ENCODE data around the gene SFSWAP. TPM values are rescaled to one million over a fixed set of nuclear protein-coding genes. Genes with fewer than 3 reads are reported as not detected.
"Not testable (repeated sequence)": the region's sequence is repeated elsewhere in the genome, so short reads cannot be mapped to it uniquely, and the experiment has no call there.

SFSWAP gene
- total and polyA plus RNA-seq, 3 donors from 2014 or later = 37.7 to 68.4 (median 62.4) TPM

DNA sequence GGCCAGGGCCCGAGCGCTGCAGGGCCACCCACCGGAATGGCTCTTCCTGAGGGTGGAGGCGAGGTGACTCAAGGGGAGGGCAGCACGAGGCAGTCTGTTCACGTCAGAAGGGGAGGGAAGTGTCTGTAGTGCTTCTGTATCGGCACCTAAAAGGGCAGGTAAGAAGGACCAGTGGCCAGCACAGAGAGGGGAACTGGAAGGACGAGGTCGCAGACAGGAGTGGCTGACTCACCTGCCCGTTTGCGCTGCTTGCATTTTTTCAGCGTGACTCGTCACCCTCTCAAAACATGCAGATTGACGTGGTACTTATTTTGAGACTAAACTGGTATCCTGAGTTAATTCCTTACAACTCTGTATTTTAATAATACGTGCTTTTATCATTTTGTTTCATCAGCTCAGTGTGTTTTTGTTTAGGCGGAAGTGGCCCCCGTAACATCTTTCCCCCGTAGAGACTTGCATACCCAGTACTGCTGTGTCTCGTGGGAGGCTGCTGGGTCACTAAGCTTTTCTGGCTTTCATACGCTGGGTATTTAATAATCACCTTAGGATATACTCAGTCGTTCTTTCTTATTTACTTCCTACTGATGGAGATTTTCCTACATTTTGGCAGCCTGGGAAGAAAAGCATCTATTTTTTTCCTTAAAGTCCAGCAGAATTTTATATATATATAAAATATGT is 26.4 kb downstream of the SFSWAP start:
- 89 to 91% methylated on average over 21 of the region's 21 CpGs for WGBS, 2 donors
- no peak for DNase-seq
- Histone ChIP-seq H3K36me3 (ENCODE audit: low read depth, missing control alignments) (no peaks in the 10 kb centered on the region), H3K27ac (no peak overlapping the region), H3K4me1 (no peaks in the 10 kb centered on the region), H3K9me3 (no peaks in the 10 kb centered on the region), H3K4me3 (no peak overlapping the region), H3K27me3 (no peaks in the 10 kb centered on the region)
- intact Hi-C loops (cut with DNase I; ENCODE audit: low total_unique reads) = no loop called here
- no peak for TF ChIP-seq POLR2A (IDR thresholded peaks at IDR 0.05)
- TF ChIP-seq, protein P1, sequence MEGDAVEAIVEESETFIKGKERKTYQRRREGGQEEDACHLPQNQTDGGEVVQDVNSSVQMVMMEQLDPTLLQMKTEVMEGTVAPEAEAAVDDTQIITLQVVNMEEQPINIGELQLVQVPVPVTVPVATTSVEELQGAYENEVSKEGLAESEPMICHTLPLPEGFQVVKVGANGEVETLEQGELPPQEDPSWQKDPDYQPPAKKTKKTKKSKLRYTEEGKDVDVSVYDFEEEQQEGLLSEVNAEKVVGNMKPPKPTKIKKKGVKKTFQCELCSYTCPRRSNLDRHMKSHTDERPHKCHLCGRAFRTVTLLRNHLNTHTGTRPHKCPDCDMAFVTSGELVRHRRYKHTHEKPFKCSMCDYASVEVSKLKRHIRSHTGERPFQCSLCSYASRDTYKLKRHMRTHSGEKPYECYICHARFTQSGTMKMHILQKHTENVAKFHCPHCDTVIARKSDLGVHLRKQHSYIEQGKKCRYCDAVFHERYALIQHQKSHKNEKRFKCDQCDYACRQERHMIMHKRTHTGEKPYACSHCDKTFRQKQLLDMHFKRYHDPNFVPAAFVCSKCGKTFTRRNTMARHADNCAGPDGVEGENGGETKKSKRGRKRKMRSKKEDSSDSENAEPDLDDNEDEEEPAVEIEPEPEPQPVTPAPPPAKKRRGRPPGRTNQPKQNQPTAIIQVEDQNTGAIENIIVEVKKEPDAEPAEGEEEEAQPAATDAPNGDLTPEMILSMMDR (IDR thresholded peaks at IDR 0.05) = no peak

DNA sequence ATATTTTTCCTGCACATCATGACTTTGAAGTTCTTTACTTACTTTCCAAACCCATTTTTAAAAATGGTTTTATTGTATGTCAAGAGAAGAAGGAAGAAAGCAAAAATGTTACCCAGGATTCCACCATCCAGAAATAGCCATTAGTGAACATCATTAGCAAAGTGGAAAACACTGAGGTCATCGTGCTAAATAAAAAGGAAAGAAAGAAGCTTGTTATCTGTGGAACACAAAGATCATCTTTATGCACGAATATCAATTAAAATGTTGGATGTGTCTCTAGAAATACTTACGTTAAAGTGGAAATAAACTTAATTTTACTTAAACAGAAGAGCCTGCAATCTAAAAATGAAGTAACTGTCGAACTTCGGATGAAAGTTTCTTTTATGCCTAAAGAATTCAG is 27.3 kb downstream of the SFSWAP start:
- WGBS, 2 donors = 56 to 67% methylated on average over 5 of the region's 5 CpGs
- Histone ChIP-seq H3K9me3 (no peaks in the 10 kb centered on the region), H3K27ac (no peak overlapping the region), H3K4me3 (no peak overlapping the region), H3K36me3 (ENCODE audit: low read depth, missing control alignments) (no peaks in the 10 kb centered on the region), H3K27me3 (no peaks in the 10 kb centered on the region), H3K4me1 (no peaks in the 10 kb centered on the region)
- no peak for DNase-seq
- TF ChIP-seq, protein P1 (IDR thresholded peaks at IDR 0.05) = no peak
- no peak for TF ChIP-seq POLR2A (IDR thresholded peaks at IDR 0.05)
- intact Hi-C loops (cut with DNase I; ENCODE audit: low total_unique reads) = no loop called here

DNA sequence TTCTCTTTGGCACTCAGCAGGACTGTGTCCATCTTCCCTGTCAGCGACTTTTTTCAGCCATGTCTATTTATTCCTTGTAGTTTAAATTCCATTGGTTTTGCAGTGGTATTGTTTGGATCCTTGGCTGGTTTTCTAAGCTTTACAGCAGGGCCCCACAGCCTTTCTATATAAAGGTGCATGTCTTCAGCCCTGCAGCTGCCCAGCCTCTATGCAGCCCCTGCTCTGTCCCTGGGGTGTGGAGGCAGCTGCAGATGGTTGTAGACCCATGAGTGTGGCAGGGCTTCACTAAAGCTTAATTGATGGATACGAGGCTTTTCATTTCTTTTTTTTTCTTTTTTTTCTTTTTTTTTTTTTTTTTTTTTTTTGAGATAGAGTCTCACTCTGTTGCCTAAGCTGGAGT is 29.7 kb downstream of the SFSWAP start:
- Histone ChIP-seq H3K4me3 (no peak overlapping the region), H3K9me3 (no peaks in the 10 kb centered on the region), H3K27me3 (no peaks in the 10 kb centered on the region), H3K36me3 (ENCODE audit: low read depth, missing control alignments) (no peaks in the 10 kb centered on the region), H3K4me1 (no peaks in the 10 kb centered on the region), H3K27ac (no peak overlapping the region)
- no peak for TF ChIP-seq POLR2A (IDR thresholded peaks at IDR 0.05)
- TF ChIP-seq, protein P1 (IDR thresholded peaks at IDR 0.05) = no peak
- DNase-seq = no peak
- 93 to 94% methylated on average over 2 of the region's 2 CpGs for WGBS, 2 donors
- intact Hi-C loops (cut with DNase I; ENCODE audit: low total_unique reads) = no loop called here

DNA sequence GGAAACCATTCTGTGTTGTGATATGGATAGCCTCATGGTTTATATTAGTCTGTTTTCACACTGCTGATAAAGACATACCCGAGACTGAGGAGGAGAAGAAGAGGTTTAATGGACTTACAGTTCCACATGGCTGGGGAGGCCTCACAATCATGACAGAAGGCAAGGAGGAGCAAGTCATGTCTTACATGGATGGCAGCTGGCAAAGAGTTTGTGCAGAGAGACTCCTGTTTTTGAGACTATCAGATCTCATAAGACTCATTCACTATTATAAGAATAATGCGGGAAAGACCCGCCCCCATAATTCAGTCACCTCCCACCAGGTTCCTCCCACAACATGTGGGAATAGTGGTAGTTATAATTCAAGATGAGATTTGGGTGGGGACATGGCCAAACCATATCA is 31.9 kb downstream of the SFSWAP start:
- H3K27me3 ChIP-seq; H3K4me1 ChIP-seq; H3K9me3 ChIP-seq; H3K4me3 ChIP-seq; H3K27ac ChIP-seq; H3K36me3 ChIP-seq (ENCODE audit: low read depth, missing control alignments); intact Hi-C loops (cut with DNase I; ENCODE audit: low total_unique reads); DNase-seq: not testable (repeated sequence)
- WGBS, 2 donors = 93 to 97% methylated on average over 3 of the region's 3 CpGs

DNA sequence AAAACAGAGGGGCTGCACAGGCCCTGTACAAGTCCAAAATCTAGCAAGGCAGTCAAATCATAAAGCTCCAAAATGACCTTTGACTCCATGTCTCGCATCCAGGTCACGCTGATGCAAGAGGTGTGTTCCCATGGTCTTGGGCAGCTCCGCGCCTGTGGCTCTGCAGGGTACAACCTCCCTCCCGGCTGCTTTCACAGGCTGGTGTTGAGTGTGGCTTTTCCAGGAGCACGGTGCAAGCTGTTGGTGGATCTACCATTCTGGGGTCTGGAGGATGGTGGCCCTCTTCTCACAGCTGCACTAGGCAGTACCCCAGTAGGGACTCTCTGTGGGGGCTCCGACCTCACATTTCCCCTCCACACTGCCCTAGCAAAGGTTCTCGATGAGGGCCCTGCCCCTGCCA is 32.5 kb downstream of the SFSWAP start:
- H3K4me3 ChIP-seq; H3K36me3 ChIP-seq (ENCODE audit: low read depth, missing control alignments); H3K9me3 ChIP-seq; DNase-seq; H3K27ac ChIP-seq; H3K27me3 ChIP-seq; H3K4me1 ChIP-seq; intact Hi-C loops (cut with DNase I; ENCODE audit: low total_unique reads): not testable (repeated sequence)
- WGBS, 2 donors = 93 to 97% methylated on average over 8 of the region's 8 CpGs

DNA sequence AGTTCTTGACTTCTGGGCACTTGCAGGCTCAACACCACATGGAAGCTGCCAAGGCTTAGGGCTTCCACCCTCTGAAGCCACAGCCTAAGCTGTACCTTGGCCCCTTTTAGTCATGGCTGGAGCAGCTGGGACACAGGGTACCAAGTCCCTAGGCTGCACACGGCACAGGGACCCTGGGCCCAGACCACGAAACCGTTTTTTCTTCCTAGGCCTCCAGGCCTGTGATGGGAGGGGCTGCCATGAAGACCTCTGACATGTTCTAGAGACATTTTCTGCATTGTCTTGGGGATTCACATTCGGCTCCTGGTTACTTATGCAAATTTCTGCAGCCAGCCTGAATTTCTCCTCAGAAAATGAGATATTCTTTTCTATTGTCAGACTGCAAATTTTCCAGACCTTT is 33.0 kb downstream of the SFSWAP start:
- 95 to 98% methylated on average over 4 of the region's 4 CpGs for WGBS, 2 donors
- H3K4me1 ChIP-seq; DNase-seq; H3K27me3 ChIP-seq; H3K36me3 ChIP-seq (ENCODE audit: low read depth, missing control alignments); H3K4me3 ChIP-seq; H3K27ac ChIP-seq; intact Hi-C loops (cut with DNase I; ENCODE audit: low total_unique reads); H3K9me3 ChIP-seq: not testable (repeated sequence)

DNA sequence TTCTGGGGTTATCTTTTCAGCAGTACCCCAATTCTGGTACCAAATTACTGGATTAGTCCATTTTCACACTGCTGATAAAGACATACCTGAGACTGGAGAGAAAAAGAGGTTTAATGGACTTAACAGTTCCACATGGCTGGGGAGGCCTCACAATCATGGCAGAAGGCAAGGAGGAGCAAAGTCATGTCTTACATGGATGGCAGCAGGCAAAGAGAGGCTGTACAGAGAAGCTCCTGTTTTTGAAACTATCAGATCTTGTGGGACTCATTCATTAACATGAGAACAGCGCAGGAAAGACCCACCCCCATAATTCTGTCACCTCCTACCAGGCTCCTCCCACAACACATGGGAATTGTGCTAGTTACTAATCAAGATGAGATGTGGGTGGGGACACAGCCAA is 33.8 kb downstream of the SFSWAP start:
- H3K27ac ChIP-seq; DNase-seq; H3K4me1 ChIP-seq; H3K36me3 ChIP-seq (ENCODE audit: low read depth, missing control alignments); intact Hi-C loops (cut with DNase I; ENCODE audit: low total_unique reads); H3K9me3 ChIP-seq; H3K4me3 ChIP-seq; H3K27me3 ChIP-seq: not testable (repeated sequence)
- 91 to 96% methylated on average over 1 of the region's 1 CpG for WGBS, 2 donors

Data from testis (tissue), 3 donors.